IMR-90 (cell line): ENCODE data around the gene NEDD4L. TPM values are rescaled to one million over a fixed set of nuclear protein-coding genes. Genes with fewer than 3 reads are reported as not detected.

ENCODE experiments used
- ATAC-seq: fragments of 200-7000 bp; cut with Tn5 transposase; 2 replicates; pipeline ENCODE4 v1.9.1; 2020; ENCODE audit warnings: low read depth, mild to moderate bottlenecking, moderate library complexity
- BruUV-seq: library from RNA; stranded (reverse); fragments of 400-500 nt; replicated peaks from 2 replicates; lab custom pipeline; 2021; lab: Mats Ljungman, UMichigan
- CTCF ChIA-PET: fragments of 300-600 bp; formaldehyde crosslinking; extraction: SDS; loops from one replicate; lab custom pipeline; 2021; ENCODE audit warnings: antibody characterized with exemption; lab: Yijun Ruan, JAX
- POLR2A ChIA-PET: fragments of 300-600 bp; sonication (Branson Sonifier 250); formaldehyde crosslinking; loops from one replicate; lab custom pipeline; 2022; ENCODE audit warnings: antibody characterized with exemption; ENCODE audit not compliant: unreplicated experiment; lab: Charles Lee
- DNase-seq: peaks from one replicate; pipeline ENCODE4 v3.0.0; 2013
- H2AFZ ChIP-seq: replicated peaks from 2 replicates; pipeline ENCODE3; 2013; ENCODE audit warnings: low read length, mild to moderate bottlenecking; ENCODE audit not compliant: poor library complexity
- H2AK5ac ChIP-seq: 2 replicates; pipeline ENCODE4 v1.6.1; 2013; ENCODE audit warnings: low read depth, low read length, inconsistent platforms
- H2AK9ac ChIP-seq: replicated peaks from 2 replicates; pipeline ENCODE3; 2013; ENCODE audit warnings: mild to moderate bottlenecking, low read depth, low read length, moderate library complexity; ENCODE audit not compliant: poor library complexity
- H2BK120ac ChIP-seq: 2 replicates; pipeline ENCODE4 v1.6.1; 2013; ENCODE audit warnings: low read depth, low read length, inconsistent platforms
- H2BK15ac ChIP-seq: 3 replicates; pipeline ENCODE4 v1.6.1; 2013; ENCODE audit warnings: low read depth, low read length, inconsistent platforms
- H2BK20ac ChIP-seq: 2 replicates; pipeline ENCODE4 v1.6.1; 2013; ENCODE audit warnings: low read depth, mild to moderate bottlenecking, inconsistent platforms, low read length, moderate library complexity
- H2BK5ac ChIP-seq: 2 replicates; pipeline ENCODE4 v1.6.1; 2013; ENCODE audit warnings: mild to moderate bottlenecking, low read depth, low read length, inconsistent platforms; ENCODE audit not compliant: poor library complexity, severe bottlenecking
- H3K14ac ChIP-seq: replicated peaks from 2 replicates; pipeline ENCODE4 v1.6.1; 2013; ENCODE audit warnings: low read depth, low read length, inconsistent platforms
- H3K18ac ChIP-seq: 2 replicates; pipeline ENCODE4 v1.6.1; 2013; ENCODE audit warnings: low read depth, low read length, control low read depth
- H3K23ac ChIP-seq: 2 replicates; pipeline ENCODE4 v1.6.1; 2013; ENCODE audit warnings: low read depth, low read length, inconsistent platforms
- H3K27ac ChIP-seq: 2 replicates; pipeline ENCODE4 v1.5.1; 2013; ENCODE audit warnings: mild to moderate bottlenecking, control low read depth, low read length; ENCODE audit not compliant: insufficient read depth
- H3K27me3 ChIP-seq: 2 replicates; pipeline ENCODE4 v1.6.1; 2013; ENCODE audit warnings: low read length; ENCODE audit not compliant: control insufficient read depth, insufficient read depth
- H3K36me3 ChIP-seq: 2 replicates; pipeline ENCODE4 v1.6.1; 2013; ENCODE audit warnings: low read length, mixed read lengths; ENCODE audit not compliant: control insufficient read depth, insufficient read depth
- H3K4ac ChIP-seq: 2 replicates; pipeline ENCODE4 v1.6.1; 2013; ENCODE audit warnings: low read depth, low read length, inconsistent platforms
- H3K4me1 ChIP-seq: 2 replicates; pipeline ENCODE4 v1.6.1; 2013; ENCODE audit warnings: low read length, mixed read lengths; ENCODE audit not compliant: control insufficient read depth, insufficient read depth
- H3K4me2 ChIP-seq: 2 replicates; pipeline ENCODE4 v1.6.1; 2013; ENCODE audit warnings: low read depth, mild to moderate bottlenecking, control low read depth, low read length, moderate library complexity
- H3K4me3 ChIP-seq: 2 replicates; pipeline ENCODE4 v1.5.1; 2013; ENCODE audit warnings: low read depth, mild to moderate bottlenecking, control low read depth, low read length, moderate library complexity; ENCODE audit not compliant: insufficient read depth
- H3K56ac ChIP-seq: 2 replicates; pipeline ENCODE4 v1.6.1; 2013; ENCODE audit warnings: low read length, inconsistent platforms; ENCODE audit not compliant: insufficient read depth; ENCODE audit errors: extremely low read depth
- H3K79me1 ChIP-seq, 2 experiments: 2 replicates each; pipeline ENCODE4 v1.6.1; 2013; ENCODE audit warnings: low read length in 2 of 2, inconsistent platforms in 1 of 2, low read depth in 1 of 2
- H3K9ac ChIP-seq: 2 replicates; pipeline ENCODE4 v1.6.1; 2013; ENCODE audit warnings: low read depth, low read length, control low read depth
- H3K9me1 ChIP-seq: 2 replicates; pipeline ENCODE4 v1.6.1; 2013; ENCODE audit warnings: low read length, inconsistent platforms; ENCODE audit not compliant: insufficient read depth
- H3K9me3 ChIP-seq: 2 replicates; pipeline ENCODE4 v1.6.1; 2013; ENCODE audit warnings: low read length; ENCODE audit not compliant: control insufficient read depth, insufficient read depth
- H4K20me1 ChIP-seq: 2 replicates; pipeline ENCODE4 v1.6.1; 2013; ENCODE audit warnings: low read length, inconsistent platforms; ENCODE audit not compliant: insufficient read depth
- H4K5ac ChIP-seq: 2 replicates; pipeline ENCODE4 v1.6.1; 2013; ENCODE audit warnings: mild to moderate bottlenecking, low read depth, low read length, control low read depth
- H4K8ac ChIP-seq, 2 experiments: 2 replicates each; pipeline ENCODE4 v1.6.1; 2013; ENCODE audit warnings: low read depth in 2 of 2, low read length in 2 of 2, control low read depth in 1 of 2, inconsistent platforms in 1 of 2
- H4K91ac ChIP-seq: 2 replicates; pipeline ENCODE4 v1.6.1; 2013; ENCODE audit warnings: low read depth, low read length, inconsistent platforms; ENCODE audit not compliant: insufficient read depth
- BHLHE40 ChIP-seq: fragments of 150-350 bp; IDR thresholded peaks from 2 replicates; pipeline ENCODE4 v1.6.1; 2016; ENCODE audit warnings: mild to moderate bottlenecking, low read depth, low read length
- CHD1 ChIP-seq: IDR thresholded peaks from 2 replicates; pipeline ENCODE4 v1.6.1; 2012; ENCODE audit warnings: low read depth, low read length, improper control_type of control experiment
- FOS ChIP-seq: fragments of 150-350 bp; IDR thresholded peaks from 2 replicates; pipeline ENCODE4 v1.6.1; 2016; ENCODE audit warnings: low read depth, low read length
- NFE2L2 ChIP-seq: fragments of 150-350 bp; IDR thresholded peaks from 2 replicates; pipeline ENCODE4 v1.6.1; 2016; ENCODE audit warnings: low read depth, mild to moderate bottlenecking, low read length
- POLR2A ChIP-seq: IDR thresholded peaks from 2 replicates; pipeline ENCODE4 v1.6.1; 2012; ENCODE audit warnings: mild to moderate bottlenecking, low read depth, low read length
- RAD21 ChIP-seq: IDR thresholded peaks from 2 replicates; pipeline ENCODE4 v1.6.1; 2012; ENCODE audit warnings: low read length, improper control_type of control experiment
- RFX5 ChIP-seq: IDR thresholded peaks from 2 replicates; pipeline ENCODE4 v1.8.0; 2012; ENCODE audit warnings: low read depth, mild to moderate bottlenecking, low read length, moderate library complexity
- SMC3 ChIP-seq: fragments of 150-350 bp; IDR thresholded peaks from 2 replicates; pipeline ENCODE4 v1.6.1; 2016; ENCODE audit warnings: low read depth, mild to moderate bottlenecking, antibody characterized with exemption, low read length, moderate library complexity
- USF2 ChIP-seq: fragments of 150-350 bp; IDR thresholded peaks from 2 replicates; pipeline ENCODE4 v1.6.1; 2017; ENCODE audit warnings: mild to moderate bottlenecking, antibody characterized with exemption, low read length, low read depth
- WGBS, 2 experiments: methylation state at CpG; one replicate each; pipeline versions ENCODE4 v1.1.5 to v1.1.7; 2013; ENCODE audit warnings: missing lambda C conversion rate in 2 of 2; ENCODE audit not compliant: insufficient read length in 1 of 2; ENCODE audit errors: extremely low coverage in 2 of 2; 5-methylcytosine and 5-hydroxymethylcytosine counted together
- dilution Hi-C: fragments of 300-500 bp; cut with HindIII; formaldehyde crosslinking; loops from one replicate; pipeline ENCODE4 v1.14.3; 2018; ENCODE audit warnings: low sequenced_read_pairs; ENCODE audit not compliant: unreplicated experiment
- in situ Hi-C: fragments of 300-500 bp; cut with MboI; formaldehyde crosslinking; loops from 3 replicates; pipeline ENCODE4 v1.14.3; 2019; ENCODE audit warnings: low sequenced_read_pairs, inconsistent platforms, mixed read lengths
- intact Hi-C: fragments of 100-400 bp; cut with micrococcal nuclease; formaldehyde crosslinking; loops from 2 replicates; pipeline ENCODE4 v1.10.0; 2022
- polyA plus RNA-seq, 3 experiments: library from polyadenylated mRNA; depleted of rRNA; stranded (reverse); fragments of >200 nt; gene quantifications; 2 replicates each; pipeline ENCODE4 v1.2.3, GENCODE V29; 2012; ENCODE audit warnings: low replicate concordance in 1 of 3
- total RNA-seq: library from RNA; depleted of rRNA; stranded (reverse); fragments of >200 nt; gene quantifications from 2 replicates; pipeline ENCODE4 v1.2.3, GENCODE V29; 2012

Gene NEDD4L
- total and polyA plus RNA-seq, 2 of the 4 experiments (the other 2 are of a cell fraction) = 10.0 to 10.9 TPM

- in situ Hi-C loops = no loop called here
- no peaks in the 10 kb centered on the region for H4K20me1 ChIP-seq
- H2BK5ac ChIP-seq = no peak overlapping the region
- ATAC-seq = no peak
- H2AFZ ChIP-seq = no peak overlapping the region
- no peak overlapping the region for H3K27ac ChIP-seq
- no peak overlapping the region for H3K14ac ChIP-seq
- no peaks in the 10 kb centered on the region for H3K27me3 ChIP-seq
- no peak overlapping the region for H3K4ac ChIP-seq
- intact Hi-C loops = no loop called here
- H4K91ac ChIP-seq = no peak overlapping the region
- peaks cover 2% of the 10 kb centered on the region for H3K4me1 ChIP-seq
- H3K18ac ChIP-seq = no peak overlapping the region
- no peak overlapping the region for H3K56ac ChIP-seq
- TF ChIP-seq SMC3 (no peak), CHD1 (no peak), RAD21 (no peak), FOS (no peak), USF2 (no peak), RFX5 (no peak), POLR2A (no peak), NFE2L2 (no peak), BHLHE40 (no peak)
- H2BK20ac ChIP-seq = no peak overlapping the region
- H4K5ac ChIP-seq = no peak overlapping the region
- dilution Hi-C loops = no loop called here
- no TSS peak for BruUV-seq
- H3K9me1 ChIP-seq = no peaks in the 10 kb centered on the region
- H2BK15ac ChIP-seq = no peak overlapping the region
- H3K4me2 ChIP-seq = no peak overlapping the region
- H3K36me3 ChIP-seq = no peaks in the 10 kb centered on the region
- no peak overlapping the region for H3K4me3 ChIP-seq
- no peak overlapping the region for H2AK9ac ChIP-seq
- no peak overlapping the region for H3K9ac ChIP-seq
- H2BK120ac ChIP-seq = no peak overlapping the region
- ChIA-PET CTCF (no interaction called here), POLR2A (no interaction called here)
- H3K23ac ChIP-seq = no peak overlapping the region
- 0 out of 2 replicates have a peak, but pooled peaks cover 4% of the 10 kb centered on the region for H3K9me3 ChIP-seq
- 0 out of 4 replicates have a peak, but pooled peaks cover 0 to 2% of the 10 kb centered on the region in 2 experiments for H3K79me1 ChIP-seq
- WGBS, 2 experiments = 100% methylated on average over 2 of the region's 3 CpGs; no CpG with 5 or more reads in 1 of the 2 experiments
- H4K8ac ChIP-seq = no peak overlapping the region
- H2AK5ac ChIP-seq = no peak overlapping the region
- DNase-seq = no peak
These were observed 36.4 kb downstream of the NEDD4L start for GRCh38 chr18:58080451-58080850.
